Subcutaneous adipose tissue (tissue), 4 donors: ENCODE results near the gene MOB3A. TPM values are rescaled to one million over a fixed set of nuclear protein-coding genes. Genes with fewer than 3 reads are reported as not detected.

Experiments
- total RNA-seq, 4 donors: library from RNA; depleted of rRNA; stranded (reverse); fragments of >200 nt; gene quantifications; one replicate each; pipeline ENCODE4 v1.1.0, GENCODE V29; 2016
- TF ChIP-seq, protein P1 (sequence below): fragments of 450-650 bp; IDR thresholded peaks from one replicate; pipeline ENCODE4 v1.5.1; 2016; ENCODE audit warnings: low read depth, mild to moderate bottlenecking, control low read depth, antibody characterized with exemption, moderate library complexity

Gene MOB3A
- total RNA-seq = 10 to 100 TPM; 27.9 to 53.3 (median 46.5) TPM

DNA sequence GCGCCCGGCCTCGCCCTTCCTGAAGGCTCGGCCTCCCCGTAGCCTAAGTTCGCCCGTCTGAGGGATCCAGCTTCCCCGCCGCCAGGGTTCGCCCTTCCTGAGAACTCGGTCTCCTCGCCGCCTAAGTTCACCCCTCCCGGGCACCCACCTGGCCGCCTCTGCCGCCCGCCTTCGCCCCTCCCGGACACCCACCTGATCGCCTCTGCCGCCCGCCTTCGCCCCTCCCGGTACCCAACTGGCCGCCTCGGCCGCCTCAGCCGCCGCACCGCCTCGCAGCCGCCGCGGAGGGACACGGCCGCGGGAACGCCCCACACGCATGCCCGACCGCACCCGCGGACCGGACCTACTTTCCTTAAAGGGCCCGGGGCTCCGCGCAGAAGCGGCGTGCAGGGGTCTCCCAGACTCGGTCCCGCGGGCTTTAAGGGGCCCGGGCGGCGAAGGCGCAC lies at the start of gene MOB3A:
Gene MOB3A (minus strand): TSS at position 293 of the 446 bp plus-strand sequence. CDS start 17,766 bp downstream, outside the sequence.
- TF ChIP-seq, protein P1, sequence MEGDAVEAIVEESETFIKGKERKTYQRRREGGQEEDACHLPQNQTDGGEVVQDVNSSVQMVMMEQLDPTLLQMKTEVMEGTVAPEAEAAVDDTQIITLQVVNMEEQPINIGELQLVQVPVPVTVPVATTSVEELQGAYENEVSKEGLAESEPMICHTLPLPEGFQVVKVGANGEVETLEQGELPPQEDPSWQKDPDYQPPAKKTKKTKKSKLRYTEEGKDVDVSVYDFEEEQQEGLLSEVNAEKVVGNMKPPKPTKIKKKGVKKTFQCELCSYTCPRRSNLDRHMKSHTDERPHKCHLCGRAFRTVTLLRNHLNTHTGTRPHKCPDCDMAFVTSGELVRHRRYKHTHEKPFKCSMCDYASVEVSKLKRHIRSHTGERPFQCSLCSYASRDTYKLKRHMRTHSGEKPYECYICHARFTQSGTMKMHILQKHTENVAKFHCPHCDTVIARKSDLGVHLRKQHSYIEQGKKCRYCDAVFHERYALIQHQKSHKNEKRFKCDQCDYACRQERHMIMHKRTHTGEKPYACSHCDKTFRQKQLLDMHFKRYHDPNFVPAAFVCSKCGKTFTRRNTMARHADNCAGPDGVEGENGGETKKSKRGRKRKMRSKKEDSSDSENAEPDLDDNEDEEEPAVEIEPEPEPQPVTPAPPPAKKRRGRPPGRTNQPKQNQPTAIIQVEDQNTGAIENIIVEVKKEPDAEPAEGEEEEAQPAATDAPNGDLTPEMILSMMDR = no peak

DNA sequence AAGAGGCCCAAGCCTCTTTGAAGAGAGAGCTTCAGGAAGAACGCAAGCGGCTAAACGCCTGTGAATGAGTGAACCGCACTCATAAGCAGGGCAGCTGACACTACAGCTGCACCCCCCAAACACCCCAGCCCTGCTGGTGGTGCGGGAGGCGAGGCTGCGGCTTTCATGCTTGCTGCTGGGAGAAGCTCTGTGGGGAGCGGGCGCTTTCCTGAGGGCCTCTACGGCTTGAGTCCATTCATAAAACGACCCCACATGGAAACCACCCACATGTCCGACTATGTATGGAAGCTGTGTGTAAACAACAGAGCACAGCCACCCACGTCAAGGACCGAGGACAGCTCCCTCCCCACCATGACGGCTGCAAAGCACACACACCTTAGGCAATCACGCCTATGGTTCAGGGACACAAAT lies 49.7 kb upstream of the MOB3A start:
- TF ChIP-seq, protein P1 = no peak

DNA sequence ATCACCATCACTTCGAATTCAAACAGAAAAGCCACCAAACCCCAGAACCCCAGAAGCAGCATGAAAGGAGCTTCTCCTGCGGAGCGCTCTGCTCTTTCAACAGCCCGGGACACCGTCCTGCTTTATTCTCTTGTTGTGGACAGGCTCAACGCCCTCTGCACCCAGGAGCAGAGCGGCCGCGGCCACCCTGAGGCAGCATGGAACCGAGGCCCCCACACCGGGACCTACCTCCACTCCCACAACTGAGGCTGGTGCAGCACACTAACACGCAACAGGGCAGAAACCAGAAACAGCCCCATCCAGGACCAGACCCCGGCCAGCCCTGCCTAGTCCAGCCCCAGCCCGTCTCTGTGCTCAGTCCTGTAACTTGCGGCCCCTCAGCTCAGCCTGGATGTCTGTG lies 48.1 kb upstream of the MOB3A start:
- TF ChIP-seq, protein P1 = no peak

DNA sequence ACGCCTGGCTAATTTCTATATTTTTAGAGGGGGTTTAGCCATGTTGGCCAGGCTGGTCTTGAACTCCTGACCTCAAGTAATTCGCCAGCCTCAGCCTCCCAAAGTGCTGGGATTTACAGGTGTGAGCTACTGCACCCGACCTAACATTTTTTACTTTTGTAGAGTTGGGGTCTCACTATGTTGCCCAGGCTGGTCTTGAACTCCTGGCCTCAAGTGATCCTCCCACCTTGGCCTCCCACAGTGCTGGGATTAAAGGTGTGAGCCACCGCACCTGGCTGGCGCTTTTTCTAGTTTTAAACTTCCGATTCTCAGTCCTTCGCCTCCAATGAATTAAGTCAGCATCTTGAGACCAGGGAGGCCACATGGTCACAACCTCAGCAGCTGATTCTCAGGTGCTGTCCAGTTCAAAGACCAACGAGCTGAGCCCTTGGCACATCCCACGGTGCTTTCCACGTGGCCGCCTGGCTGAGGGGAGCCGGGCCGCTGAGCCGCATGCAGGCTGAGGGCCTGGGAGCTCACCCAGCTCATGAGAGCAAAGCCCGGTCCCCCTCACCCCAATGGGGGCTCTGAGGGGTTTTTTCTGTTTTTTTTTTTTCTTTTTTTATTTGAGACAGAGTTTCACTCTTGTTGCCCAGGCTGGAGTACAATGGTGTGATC lies 46.2 kb upstream of the MOB3A start:
- TF ChIP-seq, protein P1 = no peak

DNA sequence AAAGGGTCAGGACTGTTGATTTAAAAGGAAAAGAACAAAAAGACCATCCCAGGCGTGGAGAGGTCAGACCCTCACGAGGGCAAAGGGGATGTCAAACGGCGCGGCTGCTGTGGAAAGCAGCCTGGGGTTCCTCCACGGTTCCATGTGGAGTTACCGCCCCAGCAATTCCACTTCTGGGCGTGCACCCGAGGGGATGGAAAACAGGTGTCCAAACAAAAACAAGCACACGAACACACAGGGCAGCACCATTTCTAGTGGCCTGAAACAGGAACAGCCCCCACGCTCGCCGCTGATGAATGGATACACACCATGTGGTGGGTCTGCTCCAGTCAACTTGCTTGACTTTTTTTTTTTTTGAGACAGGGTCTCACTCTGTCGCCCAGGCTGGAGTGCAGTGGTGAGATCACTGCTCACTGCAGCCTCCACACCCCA lies 44.0 kb upstream of the MOB3A start:
- TF ChIP-seq, protein P1 = no peak

DNA sequence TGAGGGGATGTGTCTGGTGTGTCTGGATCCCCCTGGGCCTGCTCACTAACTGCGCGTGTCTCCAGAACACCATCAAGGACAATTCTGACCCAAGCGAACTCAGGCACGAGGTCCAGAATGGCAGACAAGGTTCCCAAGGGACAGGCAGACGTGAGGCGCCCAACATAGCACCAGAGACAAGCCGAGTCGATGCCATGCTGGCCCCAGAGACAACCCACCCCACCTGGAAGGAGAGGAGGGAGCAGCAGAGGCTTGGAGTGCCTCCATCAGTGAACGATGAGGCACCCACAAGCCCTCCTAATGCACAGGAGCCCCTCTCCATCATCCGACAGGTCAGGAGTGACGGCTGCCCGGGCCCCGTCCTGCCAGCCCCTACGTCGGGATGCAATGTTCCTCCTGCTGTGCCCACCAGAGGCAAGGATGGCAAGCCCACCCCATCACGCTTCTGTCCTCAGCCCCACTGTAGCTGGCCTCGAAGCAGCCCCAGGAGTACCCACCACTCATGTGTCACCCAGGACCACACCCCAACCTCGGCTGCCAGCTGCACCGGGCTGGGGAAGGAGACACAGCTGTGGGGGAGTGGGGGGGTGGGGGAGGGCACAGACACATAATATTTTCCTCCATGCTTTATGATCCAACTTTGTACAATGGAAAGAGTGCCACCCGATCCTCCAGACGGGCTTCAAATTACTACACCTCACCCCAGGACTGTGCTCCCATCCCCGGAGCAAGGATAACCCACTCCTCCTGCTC lies 43.4 kb upstream of the MOB3A start:
- TF ChIP-seq, protein P1 = no peak

DNA sequence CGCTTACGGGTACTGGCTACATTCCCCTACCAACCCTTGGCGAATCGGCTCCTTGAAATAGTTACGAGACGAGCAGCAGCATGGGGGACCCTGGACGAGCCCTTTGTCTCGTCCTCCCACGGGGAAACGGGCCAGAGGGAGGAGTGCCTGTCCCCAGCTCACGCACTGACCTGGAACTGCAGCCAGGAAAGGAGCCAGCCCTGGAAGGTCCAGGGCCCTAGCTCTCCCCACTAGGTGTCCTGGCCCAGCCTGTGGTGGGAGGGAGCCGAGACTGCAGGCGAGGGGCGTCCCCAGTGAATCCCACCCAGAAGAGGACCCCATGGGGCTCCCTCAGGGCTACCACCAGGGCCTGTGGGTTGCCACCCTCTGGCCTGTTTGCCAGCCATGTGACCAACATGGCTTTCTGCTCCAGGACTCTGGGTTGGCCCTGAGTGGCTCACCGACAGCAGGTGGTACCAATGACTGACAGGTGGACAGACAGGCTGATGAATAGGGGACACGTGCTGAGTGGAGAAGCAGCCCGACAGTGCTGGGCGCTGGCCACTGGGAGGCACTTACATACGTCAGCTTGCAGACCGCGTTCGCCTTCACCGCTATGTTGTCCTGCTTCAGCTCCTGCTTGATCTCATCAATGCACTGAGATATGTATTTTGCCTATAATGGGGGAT lies 42.1 kb upstream of the MOB3A start:
- TF ChIP-seq, protein P1 = no peak
